ENCODE measurements around the gene SORBS1.

The SORBS1 gene

DNA sequence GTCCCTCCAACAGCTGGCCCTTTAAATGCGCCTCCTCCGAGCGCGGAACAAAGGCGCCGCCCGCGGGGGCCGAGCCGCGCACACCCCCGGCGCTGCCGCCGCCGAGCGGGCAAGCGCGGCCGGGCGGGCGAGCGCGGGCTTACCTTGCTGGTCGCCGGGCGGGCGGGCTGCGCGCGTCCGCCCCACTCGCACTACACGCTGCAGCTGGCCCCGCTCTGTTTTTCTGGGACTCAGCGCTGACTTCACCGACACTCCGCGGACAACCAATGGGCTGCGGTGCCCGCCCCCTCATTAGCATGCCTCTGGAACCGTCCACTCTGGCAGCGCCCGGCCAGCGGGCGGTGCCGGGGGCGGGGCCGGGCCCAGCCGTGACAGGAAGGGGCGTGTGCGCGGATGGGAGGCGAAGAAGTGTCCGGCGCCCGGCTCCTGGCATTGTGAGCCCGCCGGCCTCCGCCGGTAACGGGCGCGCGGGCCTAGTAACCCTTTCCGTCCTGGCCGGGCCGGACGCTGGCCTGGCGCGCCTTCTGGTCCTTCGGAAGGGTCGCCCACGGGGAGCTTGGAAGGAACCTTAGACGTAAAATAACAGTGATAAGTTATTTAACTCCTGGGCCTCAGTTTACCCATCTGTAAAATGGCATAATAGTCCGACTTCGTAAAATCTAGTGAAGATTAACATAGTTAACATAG, at the start of gene SORBS1:
Gene SORBS1, minus strand, starts transcription at position 195 of the 687 bp plus-strand sequence. CDS start 120,236 bp downstream, outside the sequence.
- DNase-seq (ENCODE audit: low read depth in 2 of 2), result peak; percentile 56 to 77

DNA sequence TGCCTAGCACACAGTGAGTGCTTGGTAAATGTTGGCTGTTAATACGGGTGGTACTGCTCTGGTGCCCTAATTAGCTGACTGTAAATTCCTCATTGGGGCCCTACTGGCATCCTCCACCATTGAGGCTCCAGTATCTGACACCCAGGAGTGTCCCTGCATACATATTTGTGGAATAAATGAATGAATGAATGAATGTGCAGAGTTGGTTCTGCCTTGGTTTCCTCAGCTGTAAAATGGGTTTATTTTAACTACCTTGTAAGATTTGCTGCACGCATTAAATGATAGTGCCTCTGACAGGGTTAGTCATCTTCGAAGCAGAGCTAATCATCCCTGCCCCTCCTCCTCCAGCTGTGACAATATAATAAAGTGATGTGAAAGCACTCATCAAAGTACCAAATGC, 49.6 kb upstream of the SORBS1 start:
- no peak for DNase-seq (ENCODE audit: low read depth in 2 of 2)

DNA sequence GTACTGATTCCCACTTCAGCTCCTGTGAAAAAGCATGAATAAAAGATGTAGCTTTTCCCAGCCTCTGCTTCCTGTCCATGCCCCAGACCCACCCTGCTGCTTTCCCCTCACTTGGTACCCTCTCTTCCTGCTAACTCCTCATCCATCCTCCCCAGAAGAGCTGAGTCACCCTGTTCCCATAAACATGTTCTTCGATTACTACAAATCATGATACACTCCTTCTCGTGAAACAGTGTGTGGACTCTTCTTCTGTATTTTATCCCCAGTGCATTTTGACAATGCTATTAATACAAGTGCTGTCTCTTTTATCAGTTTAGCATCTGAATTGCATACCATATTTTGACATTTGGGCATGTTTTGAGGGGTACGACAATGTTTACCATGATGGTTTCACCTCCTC, 45.8 kb upstream of the SORBS1 start:
- DNase-seq (ENCODE audit: low read depth in 2 of 2), result no peak

DNA sequence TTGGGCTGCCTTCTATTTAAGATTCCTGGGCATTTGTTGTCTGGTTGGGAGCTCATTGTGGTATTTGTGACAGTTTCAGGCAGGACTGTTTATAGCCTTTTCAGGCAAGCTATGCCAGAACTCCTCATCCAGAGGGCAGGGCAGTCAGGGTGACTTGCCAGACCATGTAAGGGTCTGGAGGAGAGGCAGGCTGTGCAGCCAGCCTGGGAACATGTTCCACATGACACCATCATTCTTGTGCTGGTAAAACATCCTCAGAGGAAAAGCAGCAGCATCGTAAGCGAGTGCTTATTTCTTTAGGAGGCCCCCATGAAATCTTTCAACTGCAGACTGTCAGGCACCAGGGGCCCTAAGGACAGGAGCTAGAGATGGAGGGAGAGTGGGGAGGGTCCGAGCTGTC, 44.0 kb upstream of the SORBS1 start:
- no peak for DNase-seq (ENCODE audit: low read depth in 2 of 2)

DNA sequence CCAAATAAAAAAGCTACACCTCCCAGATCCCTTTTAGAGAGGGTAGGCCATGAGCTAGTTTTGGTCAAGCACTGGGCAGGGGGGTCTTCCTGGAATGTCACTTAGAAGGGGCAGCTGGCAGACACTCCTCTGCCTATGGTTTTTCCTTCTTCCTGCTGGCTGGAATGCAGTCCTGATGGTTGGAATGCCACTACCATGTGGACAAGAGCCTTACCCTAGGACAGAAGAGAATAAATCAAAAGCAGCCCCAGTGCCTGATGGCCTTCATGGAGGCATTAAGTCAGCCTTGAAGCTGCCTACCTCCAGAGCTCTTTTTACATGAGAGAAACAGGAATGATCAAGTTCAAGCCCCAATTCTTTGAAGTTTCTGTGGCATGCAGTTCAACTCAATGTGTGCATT, 43.5 kb upstream of the SORBS1 start:
- no peak for DNase-seq (ENCODE audit: low read depth in 2 of 2)

DNA sequence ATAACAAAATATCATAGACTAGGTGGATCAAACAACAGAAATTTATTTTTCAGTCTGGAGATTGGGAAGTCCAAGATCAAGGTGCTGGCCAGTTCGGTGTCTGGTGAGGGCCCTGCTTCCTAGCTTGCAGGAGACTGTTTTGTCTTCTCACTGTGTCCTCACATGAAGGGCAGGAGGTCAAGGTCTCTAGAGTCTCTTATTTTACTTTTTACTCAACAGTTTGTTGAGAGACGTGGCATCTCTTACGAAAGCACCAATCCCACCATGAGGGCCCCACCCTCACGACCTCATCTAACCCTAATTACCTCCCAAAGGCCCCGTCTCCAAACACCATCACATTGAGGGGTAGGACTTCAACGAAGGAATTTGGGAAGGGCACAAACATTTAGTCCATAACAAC, 41.2 kb upstream of the SORBS1 start:
- DNase-seq (ENCODE audit: low read depth in 2 of 2), result no peak

DNA sequence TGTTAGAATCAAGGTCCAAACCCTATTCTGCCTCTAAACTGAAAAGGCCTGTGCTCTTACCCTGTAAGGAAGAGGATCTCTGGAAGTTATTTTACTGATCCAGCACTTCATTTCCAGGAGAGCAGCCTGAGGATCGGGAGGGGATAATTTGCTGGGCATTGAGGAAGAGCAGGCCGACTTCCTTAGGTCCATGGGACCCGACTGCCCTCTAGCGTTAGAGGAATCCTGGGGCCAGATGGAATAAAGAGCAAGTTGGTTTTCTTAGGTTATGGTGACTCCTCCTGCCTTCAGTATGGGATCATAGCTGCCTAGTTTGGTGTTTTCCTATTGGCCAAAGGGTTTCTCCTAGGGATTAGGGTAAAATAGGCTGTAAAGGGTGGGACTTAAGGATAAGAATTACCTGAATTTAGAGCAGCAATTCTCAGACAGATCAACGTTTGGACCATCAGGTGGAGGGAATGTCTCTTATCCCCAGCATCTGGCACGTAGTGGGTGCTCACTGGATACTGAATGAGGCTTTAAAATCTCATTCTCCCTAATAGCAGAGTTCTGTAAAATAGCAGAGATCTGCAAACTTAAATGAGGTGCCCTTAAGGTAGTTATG, 40.0 kb upstream of the SORBS1 start:
- peak; percentile 21 to 36 for DNase-seq (ENCODE audit: low read depth in 2 of 2)

DNA sequence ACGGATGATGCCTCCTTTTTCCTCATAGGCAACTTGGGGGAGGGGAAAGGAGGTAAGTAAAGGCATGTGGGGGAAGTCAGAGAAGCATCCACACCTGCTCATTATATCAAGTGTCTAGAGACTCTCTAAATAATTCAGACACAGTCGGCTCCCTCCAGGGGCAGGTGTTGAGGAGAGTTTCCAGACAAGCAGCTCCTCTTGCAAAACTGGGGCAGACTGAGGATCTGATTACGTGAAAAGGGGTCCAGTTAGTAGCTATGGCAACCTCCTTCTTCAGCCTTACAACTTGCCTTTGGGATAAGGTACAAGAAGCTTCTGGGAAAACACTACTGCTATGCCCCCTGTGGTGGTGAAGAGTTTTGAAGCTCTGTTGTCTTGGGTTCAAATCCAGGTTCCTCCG, 39.0 kb upstream of the SORBS1 start:
- no peak for DNase-seq (ENCODE audit: low read depth in 2 of 2)

DNA sequence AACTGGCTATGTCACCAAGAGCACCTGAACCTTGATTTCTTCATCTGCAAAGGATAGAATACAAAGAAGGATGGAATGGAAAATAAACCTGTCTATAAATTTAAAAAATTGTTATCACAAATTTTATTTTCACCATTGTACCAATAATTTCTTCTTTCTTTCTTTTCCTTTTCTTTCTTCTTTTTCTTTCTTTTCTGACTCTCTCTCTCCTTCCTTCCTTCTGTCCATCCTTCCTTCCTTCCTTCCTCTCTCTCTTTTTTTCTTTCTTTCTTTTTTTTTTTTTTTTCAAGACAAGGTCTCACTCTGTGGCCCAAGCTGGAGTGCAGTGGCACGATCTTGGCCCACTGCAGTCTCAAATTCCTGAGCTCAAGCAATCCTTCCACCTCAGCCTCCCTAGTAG, 36.6 kb upstream of the SORBS1 start:
- no peak for DNase-seq (ENCODE audit: low read depth in 2 of 2)

DNA sequence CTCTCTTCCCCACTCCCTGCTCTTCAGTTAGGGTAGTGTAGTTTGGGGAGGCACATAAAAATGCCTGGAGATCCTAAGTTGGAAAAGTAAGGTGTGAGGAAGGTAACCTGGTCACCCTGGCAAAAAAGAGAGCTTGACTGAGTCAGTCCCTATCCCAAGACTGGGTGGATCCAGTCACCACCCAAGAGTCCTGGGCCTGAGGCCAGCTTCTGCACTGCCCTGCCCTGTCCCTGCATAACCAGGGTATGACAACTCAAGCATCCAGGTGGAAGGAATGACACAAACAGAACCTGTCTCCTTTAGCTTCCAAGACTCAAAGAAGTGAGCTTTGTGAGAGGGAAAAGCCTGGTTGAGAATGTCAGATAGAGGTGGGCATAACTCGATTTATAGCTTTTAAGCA, 26.9 kb upstream of the SORBS1 start:
- DNase-seq (ENCODE audit: low read depth in 2 of 2), result no peak

DNA sequence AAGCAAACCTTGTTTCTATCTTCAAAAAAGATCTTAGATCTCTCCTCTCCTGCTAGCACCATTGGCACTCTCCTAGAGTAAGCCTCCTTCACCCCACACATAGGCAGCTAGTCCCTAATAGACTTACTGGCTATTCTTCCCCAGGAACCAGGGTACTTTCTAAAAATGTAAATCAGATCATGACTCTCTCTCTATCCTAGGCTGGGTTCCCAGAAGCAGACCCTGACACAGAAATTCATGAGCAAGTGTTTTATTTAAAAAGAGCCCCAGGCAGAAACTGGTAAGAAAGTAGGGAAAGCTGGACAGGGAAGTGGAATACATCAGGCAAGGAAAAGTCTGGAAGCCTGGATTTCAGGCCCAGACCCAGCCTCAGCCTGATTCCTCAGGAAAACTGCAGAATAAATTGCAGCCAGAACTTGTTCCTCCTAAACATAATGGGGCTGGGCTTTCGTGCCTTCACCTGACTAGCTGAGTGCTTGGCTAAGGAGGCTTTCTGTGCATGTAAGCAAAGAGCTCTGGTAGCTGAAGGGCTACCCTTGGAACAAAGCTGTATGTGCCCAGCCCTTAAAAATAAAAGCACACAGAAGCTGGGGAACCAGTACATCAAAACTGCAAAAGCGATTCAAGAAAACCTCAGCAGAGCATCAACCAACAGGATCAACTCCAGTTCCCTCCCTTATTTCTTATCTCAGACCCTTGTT, 18.8 kb upstream of the SORBS1 start:
- DNase-seq (ENCODE audit: low read depth in 2 of 2), result no peak

DNA sequence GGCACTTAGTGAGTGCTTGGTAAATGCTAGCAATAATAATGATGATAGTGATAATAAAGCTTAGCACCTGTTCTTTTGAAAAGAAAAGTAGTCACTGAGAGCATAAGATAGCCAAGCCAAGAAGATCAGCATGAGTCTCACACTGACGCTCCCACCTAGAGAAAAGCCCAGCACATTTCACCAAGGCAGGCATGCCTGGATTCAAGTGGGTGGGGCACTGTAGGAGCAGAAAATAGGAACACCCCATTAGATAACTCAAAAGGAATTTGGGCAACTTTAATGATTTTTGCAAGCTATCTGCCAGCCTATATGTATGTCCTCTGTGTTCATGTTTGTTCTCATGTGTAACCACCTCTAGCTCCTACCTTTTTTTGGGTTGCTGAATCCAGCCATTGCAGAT, 18.1 kb upstream of the SORBS1 start:
- DNase-seq (ENCODE audit: low read depth in 2 of 2), result no peak

DNA sequence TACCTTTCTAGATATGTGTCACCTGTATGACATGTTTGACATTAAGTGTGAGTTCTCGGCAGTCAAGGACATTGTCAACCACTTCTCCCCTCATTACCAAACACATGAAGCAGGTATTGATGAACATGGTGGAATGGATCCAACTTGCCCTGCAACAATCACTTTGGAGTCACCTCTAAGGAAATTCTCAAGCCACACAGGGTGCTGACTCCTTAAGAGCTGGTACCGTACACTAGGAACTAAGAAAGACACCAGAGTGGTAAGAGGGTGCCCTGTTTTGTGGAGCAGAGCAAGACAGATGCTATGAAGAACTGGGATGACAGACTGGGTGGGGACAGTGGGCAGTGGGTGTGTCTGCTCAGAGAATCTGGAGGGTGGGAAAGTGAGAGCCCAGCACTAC, 17.4 kb upstream of the SORBS1 start:
- no peak for DNase-seq (ENCODE audit: low read depth in 2 of 2)

DNA sequence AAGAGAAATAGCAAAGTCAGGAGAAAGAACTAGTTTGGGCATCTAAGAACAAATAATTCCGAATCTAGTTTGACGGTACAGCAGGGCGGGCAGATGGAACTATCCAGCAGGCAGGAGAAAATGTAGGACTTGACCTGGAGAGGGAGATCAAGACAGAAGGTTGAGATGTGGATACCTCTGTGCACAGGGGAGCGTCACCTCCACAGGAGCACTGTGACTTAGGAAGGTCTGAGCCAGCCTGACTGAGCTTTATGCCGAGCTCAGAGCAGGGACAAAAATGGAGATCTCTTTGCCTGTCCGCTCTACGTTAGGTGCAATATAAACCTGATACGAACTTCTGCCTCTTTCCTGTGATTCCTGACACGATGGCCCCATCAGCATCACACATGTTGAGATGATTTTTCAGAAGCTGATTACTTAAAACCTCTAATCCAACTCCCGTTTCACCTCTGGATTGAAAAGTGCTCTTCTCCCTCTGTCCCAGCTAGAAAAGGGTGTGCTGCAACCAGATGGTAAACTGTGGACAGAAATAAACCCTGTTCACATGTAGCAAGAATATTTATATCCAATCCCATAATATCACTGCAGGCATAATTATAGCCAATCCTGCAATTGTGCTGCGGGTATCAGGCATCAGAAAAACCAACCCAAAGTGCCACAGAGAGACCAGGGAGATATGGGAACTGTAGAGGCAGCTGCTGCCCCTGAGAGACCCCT, 13.6 kb upstream of the SORBS1 start:
- no peak for DNase-seq (ENCODE audit: low read depth in 2 of 2)

DNA sequence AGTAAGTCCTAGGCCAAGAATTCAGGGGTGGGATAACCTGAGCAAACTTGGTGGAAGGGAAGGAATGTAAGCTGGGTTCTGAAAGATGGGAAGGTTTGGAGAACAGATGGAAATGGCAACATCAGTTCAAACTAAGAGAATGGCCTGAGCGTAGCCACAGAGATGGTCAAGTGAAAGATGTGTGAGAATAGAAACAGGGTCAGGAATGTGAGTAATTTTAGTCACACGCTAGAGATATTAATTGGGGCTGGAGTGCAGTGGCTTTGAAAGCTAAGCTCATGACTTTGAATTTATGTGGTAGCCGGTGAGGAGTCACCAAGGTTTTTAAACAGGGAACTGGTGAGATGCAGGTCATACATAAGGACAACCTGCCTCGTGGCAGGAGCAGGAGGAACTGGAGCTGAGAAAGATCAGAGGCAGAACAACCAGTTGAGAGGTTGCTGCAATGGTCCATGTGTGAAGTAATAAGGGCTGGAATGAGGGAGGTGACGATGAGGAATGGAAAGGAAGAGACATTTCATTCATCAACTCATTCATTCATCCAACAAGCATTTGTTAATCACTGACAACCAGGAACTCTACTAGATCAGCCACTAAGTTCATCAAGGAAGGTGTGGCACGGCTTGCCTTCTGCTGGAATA, 12.9 kb upstream of the SORBS1 start:
- no peak for DNase-seq (ENCODE audit: low read depth in 2 of 2)

DNA sequence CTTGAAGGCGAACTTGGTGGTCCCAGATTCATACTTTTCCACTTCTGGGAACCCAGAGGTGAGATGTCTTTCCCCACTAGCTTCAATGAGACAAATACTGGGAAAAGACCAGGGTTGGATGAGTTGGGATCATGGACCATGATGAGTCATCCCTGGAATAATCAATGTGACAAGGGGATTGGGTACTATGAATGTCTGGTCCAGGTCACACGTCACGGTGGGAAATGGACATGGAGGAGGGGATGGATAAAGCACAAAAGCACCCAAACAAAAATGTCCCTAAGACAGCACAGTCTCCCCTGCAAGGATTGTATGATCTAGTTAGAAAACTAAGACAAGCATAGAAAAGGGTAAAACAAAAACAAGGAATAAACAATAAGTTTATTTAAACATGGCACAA, 12.4 kb upstream of the SORBS1 start:
- DNase-seq (ENCODE audit: low read depth in 2 of 2), result no peak

DNA sequence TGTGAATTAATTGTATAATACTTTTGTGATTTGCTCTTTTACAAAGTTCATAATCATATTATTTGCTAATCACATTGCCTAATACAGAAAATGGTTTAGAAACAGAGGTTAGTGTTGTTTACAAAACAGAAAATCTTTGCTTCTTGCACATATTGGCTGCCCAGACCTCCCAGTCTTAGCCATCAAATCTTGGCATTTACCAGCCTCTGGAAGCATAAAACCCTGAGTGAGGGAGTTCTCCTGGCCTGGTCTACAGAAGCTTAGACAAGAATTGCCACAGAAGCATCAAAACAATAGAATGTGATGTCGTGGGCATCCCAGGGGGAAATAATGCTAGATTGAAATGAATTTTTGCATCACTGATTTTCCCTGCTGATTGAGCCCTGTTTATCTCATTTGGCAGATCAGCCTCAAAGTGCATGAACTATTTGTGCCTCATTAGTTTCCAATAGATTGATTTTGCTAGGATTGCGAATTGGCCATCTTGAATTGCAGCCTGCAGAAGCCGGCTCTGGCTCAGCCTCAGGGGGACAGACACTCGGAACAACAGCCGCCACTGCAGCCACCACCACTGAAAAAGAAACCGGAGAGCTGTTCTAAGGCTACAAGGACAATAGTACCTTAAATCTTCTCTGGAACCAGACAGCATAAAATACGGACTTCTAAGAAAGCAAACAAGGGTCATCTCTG, 11.1 kb upstream of the SORBS1 start:
- DNase-seq (ENCODE audit: low read depth in 2 of 2), result no peak

DNA sequence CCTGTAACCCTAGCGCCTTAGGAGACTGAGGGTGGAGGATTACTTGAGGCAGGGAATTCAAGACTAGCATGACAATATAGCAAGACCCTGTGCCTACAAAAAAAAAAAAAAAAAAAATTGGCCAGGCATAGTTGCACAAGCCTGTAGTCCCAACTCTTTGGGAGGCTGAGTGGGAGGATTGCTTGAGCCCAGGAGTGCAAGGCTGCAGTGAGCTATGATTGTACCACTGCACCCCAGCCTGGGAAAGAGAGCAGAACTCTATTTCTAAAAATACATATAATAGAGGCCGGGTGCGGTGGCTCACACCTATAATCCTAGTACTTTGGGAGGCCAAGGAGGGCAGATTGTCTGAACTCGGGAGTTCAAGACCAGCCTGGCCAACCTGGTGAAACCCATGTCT, 10.2 kb upstream of the SORBS1 start:
- DNase-seq (ENCODE audit: low read depth in 2 of 2), result no peak

DNA sequence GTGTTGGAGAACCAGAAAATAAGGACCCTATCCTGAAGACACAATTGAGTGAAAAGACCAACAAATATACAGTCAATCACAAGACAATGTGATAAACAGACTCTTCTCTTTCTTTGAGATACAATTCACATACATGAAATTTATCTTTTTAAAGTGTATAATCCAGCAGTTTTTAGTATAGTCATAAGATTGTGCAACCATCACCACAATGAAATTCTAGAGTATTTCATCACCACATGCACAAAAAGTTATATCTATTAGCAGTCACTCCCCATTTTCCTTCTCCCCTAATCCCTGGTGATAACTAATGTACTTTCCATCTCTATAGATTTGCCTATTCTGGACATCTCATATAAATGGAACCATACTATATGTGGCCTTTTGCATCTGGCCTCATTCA, 8.2 kb upstream of the SORBS1 start:
- no peak for DNase-seq (ENCODE audit: low read depth in 2 of 2)

DNA sequence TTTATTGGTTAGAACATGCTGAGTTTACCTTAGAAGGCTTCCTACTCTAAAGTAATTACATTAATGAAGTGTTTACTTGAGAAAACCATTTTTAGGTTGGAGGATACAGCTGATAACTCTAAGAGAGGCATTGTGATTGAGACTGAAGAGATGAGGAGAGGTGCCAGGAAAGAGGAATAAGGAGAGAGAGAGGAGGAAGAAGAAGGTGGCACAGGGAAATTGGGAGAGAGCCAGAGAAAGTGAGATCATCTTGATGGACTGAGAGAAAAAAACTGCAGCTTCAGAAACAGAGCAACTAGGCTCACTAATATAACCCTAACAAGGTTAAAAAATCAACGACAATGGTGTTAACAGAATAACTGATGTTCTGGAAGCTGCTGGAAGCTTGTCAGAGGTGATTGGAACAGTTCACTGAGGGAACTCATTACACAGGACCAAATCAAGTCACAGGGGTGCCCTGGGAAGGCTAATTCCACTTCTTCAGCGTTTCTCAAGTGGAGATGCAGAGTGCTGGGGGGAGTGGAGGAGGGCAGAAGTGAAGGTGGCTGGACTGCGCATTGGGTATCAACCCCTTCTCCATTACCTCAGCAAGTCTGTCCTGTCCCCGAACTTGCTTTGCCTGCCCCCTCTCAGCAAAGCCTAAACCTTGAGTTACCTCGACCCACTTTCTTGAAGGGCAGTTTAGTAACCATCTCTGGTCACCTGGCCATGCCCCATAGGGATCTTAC, 6.9 kb upstream of the SORBS1 start:
- no peak for DNase-seq (ENCODE audit: low read depth in 2 of 2)

DNA sequence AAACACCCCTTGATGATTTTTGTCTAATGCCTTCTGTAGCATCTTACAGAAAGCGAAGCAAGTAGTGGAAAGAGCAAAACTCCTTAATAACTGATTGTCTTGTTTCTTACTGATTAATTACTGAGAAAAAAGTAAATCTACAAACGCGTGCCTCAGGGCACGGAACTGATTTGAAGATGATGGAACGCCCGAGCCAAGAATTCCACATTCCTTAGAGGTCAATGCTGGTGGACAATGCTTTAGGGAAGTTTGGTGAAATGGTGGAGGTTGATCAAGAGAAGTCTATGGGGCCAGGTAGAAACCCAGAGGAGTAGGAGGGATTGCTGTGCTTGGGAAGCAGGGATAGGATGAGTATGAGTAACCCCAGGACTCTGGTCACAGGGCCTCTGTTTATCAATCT, 5.0 kb upstream of the SORBS1 start:
- DNase-seq (ENCODE audit: low read depth in 2 of 2), result no peak
